UCSD-AML1 (cell line): Measurements from ENCODE around the gene DIP2B.
"Not testable (repeated sequence)": the region's sequence is repeated elsewhere in the genome, so short reads cannot be mapped to it uniquely, and the experiment has no call there.

ENCODE experiments used
- DNase-seq: peaks from one replicate; lab custom pipeline; 2025; ENCODE audit not compliant: unreplicated experiment; lab: John Stamatoyannopoulos, UW

Gene DIP2B

DNA sequence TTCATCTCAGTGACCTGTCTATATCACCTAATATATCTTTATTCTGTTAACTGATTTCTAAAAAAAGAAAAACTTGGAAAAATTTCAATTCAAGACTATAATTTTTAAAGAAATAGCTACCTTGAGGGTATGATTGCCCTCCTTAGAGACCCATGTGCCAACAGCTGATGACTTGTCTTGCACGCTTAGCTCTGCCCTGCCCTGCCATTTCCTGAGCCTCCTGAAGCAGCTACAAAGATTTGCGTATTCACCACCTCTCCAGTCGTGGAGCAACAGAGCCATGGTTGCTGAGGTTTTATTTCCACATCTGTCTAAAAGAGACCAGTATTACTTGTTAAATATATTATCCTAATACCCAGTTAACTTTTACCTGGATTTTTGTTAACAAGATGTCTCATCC is 167.4 kb downstream of the DIP2B start:
- DNase-seq, result no peak

DNA sequence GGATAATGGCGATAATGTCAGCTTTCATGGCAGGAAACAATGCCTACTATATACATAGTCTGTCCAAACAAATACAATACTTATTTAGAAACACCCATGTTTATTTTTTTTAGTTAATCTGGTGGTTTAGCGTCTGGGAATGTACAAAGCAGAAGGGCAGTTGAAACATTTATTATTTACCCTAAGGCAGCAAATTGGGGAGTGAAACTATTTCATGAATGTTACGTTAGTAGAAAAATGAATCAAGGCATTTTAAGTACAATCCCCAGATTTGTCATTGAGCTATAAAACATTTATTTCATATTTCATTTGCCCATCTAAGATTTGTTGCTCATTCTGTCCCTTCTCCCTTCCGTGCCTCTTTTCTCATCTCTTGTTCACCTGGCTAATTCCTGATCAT is 172.0 kb downstream of the DIP2B start:
- DNase-seq, result no peak

DNA sequence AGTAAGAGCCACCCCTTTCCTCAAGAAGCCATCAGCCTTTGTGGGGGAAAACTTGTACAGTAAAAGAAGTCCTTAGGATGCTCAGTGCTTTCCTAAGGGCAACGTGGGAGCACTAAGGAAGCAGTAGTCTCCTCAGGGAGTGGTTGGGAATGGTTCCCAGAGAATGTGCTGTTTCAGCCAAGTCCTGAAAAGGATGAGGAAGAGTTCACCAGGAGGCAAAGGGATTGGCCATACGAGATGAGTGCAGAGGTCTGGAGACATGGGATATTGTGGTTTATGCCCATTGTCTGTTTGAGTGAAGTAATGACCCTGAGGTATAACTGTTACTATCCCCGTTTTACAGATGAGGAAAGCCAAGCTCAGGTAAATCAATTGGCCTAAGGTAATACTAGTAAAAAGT is 173.1 kb downstream of the DIP2B start:
- no peak for DNase-seq

DNA sequence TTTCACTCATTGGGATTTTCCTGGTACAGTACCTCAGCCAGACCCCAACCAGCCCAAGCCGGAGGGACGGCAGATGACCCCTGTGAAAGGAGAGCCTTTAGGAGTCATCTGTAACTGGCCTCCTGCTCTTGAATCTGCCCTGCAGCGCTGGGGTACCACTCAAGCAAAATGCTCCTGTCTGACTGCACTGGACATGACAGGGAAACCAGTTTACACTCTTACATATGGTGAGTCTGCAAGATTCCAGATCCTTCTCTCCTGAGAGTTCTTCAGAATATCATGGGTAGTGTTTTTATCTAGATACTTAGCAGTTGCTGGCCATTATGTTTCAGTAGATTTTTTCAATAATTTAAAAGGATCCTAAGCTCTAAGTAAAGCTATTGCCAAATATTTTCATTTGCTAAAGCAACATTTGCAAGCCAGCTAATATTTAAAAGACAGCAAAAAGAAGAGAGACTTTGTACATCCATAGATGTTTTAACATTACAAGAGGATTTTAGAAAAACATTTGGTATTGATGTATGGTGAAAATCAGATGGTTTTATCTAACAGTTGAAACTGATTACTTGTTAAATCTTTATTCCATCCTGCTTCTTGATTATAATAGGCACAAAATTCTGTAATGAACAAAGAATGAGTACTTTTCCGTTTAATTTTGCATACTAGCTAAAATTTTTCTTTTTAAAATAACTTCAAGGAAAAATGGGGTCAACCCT is 174.0 kb downstream of the DIP2B start:
- DNase-seq, result no peak

DNA sequence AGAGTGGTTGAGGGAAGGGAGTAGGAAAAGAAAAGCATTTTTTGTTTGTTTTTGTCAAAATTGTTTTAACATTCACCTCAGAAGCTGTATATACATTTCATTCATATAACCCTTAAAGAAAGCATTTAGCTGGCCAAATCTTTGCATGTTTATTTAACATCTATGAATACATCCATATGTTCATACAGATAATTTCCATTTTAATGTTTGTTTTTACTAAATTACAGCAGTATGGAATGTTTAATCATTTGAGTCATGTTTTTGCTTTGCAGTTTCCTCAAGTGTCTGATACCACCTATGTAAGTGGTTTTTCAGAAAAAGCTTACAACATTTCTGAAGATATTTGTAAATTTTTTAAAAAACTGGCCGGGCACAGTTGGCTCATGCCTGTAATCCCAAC is 174.8 kb downstream of the DIP2B start:
- no peak for DNase-seq

DNA sequence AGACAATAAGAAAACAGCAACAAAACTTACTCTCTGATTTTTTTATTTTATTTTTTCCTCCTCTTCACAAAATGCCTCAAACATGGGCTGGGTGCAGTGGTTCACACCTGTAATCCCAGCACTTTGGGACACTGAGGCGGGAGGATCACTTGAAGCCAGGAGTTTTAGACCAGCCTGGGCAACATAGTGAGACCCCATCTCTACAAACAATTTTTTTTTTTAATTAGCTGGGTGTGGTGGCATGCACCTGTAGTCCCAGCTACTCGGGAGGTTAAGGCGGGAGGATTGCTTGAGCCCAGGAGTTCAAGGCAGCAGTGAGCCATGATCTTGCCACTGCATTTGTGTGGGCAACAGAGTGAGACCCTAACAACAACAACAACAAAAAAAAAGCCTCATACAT is 176.3 kb downstream of the DIP2B start:
- not testable (repeated sequence) for DNase-seq

DNA sequence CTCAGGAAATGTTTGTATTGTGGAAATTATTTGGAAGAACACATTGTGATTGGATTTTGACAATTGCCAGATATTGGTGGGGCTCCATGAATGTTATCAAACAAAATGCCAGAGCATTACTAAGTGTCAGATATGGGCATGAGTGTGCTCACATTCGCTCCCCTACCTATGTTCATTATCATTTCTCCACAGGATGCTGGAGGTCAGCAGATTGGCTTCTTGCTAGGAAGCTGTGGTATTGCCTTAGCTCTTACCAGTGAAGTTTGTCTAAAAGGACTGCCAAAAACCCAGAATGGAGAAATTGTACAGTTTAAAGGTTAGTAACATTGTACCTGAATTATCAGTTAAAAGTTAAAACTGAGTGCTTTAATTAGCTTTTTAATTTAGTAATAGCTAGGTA is 180.9 kb downstream of the DIP2B start:
- no peak for DNase-seq

DNA sequence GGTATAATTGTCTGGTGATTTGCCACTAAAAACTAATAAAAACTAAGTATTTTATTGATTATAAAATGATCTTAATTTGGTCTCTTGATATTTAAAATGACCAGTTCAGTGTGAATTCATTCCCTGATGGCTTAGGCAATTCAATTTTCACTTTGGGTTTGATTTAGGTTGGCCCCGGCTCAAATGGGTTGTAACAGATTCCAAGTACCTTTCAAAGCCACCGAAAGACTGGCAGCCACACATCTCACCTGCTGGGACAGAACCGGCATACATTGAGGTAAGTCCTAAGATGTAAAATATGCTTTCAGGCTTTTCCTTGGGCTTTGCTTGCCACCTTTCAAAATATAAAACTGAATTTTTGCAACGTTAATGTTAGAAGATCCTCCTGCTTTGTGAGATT is 181.6 kb downstream of the DIP2B start:
- no peak for DNase-seq

DNA sequence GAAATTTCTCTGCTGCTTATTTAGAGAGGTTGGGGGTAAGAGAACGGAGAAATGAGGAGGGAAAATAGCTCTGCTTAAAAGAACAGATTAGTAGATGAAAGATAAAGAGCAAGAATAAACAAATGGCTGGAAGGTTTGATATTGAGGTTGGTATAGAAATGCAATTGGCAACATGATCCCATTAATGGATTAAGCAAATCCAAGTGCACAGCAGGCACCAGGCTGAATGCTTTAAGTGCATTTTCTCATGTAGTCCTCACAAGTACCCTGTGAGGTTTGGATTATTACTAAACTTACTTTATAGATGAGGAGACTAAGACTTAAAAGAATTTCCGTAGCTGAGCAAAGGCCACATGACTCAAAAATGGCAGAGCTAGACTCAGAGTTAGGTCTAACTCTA is 182.2 kb downstream of the DIP2B start:
- no peak for DNase-seq

DNA sequence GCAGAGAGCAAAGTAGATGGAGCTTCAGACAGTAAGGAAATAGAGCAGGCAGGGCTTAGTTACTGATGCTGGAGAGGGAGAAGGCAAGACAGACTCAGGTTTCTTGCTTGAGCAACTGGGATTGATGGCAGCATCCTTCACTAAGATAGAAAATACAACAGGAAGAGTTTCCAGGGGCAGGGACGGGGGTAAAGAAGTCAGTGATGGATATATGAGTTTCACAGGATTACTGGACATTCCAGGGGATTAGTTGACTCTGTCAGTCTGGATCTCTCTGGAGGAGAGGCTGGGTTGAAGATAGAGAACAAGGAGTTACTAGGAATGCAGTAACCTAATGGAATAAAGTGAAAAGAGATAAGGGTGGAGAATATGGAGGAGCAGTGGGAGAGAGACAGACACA is 184.7 kb downstream of the DIP2B start:
- DNase-seq, result no peak

DNA sequence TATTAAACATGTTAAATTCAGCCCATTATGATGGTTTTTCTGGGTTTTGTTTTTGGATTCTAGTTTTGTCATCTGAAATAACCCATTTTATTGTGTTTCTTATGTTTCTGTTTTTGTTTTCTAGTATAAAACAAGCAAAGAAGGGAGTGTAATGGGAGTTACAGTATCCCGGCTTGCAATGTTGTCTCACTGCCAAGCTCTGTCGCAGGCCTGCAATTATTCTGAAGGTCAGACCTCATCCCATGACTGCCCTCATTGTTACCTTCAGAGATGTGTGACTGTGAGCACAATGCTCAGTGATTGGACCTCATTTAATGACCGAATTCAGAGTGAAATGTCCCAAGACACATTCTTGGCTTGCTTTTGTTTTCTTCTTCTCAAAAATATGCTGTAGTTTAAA is 186.1 kb downstream of the DIP2B start:
- DNase-seq, result no peak

DNA sequence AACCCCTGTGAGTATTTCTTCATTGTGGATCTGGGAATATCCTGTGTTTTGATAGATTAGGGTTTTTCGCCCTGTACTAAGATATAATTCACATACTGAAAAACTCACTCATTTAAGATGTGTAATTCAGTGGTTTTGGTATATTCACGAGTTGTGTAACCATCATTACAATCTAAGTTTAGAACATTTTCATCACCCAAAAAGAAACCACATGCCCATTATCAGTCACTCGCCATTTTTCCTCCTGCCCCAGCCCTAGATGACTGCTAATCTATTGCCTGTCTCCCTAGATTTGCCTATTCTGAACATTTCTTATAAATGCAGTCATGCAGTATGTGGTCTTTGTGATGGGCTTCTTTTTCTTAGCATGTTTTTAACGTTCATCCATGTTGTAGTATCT is 191.2 kb downstream of the DIP2B start:
- peak; percentile 11 for DNase-seq

DNA sequence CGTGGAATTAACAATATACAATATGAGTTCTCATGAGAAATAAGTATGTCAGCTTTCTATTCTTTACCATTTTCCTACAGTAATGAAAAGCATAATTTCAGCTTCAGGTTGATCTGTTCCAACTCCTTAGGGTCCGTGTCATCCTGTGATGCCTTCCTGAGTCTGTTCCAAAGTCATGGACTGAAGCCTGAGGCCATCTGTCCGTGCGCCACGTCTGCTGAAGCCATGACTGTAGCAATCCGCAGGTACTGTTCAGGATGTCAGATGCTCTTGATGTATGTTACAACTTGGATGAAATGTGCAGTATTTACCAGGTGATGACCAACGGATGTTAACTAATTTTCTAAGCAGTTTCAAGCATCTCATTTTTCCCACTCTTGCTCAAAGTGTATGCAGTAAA is 192.1 kb downstream of the DIP2B start:
- no peak for DNase-seq

DNA sequence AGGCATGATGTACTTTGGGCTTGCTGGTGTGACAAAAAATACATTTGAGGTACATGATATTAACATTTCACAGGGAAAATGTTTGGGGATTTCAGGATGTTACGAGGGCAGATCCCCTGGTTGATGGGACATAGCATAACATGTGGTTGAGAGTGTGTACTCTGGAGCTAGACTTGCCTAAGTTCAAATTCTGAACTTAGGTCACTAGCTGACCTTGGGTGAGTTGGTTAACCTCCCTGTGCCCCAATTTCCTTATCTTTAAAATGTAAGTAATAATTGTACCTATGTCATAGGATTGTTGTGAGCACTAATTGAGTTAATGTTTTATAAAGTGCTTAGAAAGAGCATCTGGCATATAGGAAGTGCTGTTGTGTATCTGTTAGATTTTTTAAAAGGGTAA is 194.4 kb downstream of the DIP2B start:
- DNase-seq, result no peak

DNA sequence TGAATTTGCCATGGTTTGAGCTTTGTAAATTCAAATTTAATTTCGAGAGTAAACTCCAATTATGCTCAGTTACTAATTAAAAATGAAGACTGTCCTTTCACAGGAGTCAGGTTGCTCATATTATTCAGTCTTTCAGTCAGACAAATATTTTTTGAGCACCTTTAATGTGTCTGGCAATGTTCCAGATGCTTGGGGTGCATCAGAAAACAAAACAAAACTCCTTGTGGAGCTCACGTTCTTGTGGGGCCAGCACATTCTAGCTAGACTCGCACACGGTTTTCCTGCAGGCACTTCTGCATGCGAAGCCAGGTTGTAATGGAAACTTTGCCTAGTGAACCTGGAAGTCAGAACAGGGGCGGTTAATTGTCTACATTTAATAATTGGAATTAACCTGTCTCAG is 195.2 kb downstream of the DIP2B start:
- no peak for DNase-seq

DNA sequence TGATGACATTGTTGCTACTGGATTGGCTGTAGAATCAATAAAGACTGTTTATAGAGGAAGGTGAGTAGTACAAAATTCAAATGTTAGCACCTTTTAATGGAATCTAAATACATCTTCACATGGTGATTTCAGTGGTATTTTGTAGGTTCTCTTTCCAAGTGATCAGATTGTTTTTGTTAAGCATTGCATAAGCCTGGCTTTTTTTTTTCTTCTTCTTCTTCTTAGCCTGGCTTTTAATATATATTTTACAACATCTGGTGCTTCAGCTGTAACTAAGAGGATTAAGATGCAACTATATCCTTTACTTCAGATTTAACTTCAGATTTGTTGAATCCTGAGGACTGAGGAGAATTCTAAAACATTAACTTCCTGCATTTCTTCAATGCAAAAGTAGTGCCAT is 201.8 kb downstream of the DIP2B start:
- DNase-seq, result no peak

DNA sequence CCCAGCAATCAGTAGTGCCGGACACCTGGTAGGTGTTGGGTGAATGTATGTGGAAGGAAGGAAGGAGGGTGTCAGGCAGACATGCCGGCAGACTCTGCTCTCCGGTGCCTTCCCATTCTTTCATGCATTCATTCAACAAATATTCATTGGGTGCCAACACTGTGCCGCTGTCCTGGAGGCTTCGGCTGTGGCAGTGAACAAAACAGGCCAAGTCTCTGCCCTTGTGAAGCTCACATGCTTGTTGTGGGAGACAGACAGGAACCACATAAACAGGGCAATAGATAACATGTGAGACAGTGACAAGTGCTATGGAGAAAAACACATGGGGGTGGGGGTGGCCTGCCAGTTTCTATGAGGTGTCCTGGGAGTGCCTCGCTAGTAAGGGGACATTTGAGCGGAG is 202.6 kb downstream of the DIP2B start:
- no peak for DNase-seq

DNA sequence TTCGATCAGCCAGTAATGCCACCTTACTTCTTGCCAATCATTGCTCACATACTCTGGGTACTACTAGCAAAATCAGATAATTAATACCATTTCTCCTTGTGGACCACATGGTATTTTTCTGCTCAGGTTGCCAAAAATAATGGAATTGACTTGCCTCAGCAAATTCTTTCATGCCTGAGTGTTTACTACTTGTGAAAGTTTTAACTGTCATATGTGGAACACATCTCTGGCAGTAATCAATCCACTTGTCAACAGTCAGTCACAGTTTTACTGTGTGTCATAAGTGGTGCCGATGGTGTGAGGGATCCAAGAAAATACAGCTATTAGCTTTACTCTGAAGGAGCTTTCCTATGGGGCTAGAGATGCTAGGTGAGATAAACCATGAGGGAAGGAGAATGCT is 203.8 kb downstream of the DIP2B start:
- DNase-seq, result no peak

DNA sequence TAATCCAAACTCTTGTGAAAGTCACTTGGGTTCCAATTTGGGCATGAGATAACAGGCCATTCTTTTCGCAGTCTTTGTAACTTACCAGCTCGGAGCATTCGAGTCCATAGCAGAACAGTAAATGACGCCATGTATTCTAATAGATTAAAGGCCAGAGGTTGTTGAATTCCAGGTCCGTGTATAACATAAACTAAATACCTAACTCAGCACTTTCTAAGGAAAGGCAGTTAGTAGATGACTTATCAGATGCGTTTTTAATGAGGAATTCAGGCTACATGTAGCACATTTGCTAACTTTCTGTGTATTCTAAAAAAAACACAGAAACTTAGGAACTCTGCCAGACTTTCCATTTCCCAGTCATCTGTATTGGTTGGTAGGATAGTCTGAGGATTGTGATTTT is 206.3 kb downstream of the DIP2B start:
- no peak for DNase-seq

DNA sequence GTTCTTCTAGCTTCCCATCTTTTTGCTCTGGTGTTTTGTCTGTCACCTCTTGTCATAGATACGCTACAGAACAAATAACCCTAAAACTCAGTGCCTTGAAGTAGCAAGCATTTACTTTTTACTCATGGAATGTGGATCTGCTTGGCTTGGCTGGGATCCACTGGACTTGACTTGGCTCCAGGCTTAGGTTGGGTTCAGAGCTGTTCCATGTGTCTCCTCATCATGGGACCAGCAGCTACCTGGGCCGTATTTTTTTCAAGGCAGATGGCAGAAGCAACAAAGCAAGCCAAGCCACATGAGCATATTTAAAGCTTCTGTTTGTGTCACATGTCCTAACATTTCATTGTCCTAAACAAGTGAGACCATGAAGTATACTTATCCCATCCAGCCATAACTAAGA is 210.4 kb downstream of the DIP2B start:
- no peak for DNase-seq

DNA sequence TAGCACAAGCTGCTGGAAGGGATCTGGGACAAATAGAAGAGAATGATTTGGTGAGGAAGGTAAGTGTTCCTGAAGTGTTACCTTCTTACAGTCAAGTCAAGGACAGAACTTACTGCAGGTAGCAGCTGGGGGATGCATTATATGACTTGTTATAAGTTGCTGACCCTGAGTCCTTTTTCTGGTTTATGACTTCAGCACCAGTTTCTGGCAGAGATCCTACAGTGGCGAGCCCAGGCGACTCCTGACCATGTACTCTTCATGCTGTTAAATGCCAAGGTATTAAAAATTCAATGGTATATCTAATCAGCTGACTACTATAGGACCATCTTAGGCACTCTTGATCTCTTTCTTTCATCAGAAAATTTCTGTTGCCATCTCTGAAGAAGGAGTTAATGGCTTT is 214.0 kb downstream of the DIP2B start:
- DNase-seq, result no peak

DNA sequence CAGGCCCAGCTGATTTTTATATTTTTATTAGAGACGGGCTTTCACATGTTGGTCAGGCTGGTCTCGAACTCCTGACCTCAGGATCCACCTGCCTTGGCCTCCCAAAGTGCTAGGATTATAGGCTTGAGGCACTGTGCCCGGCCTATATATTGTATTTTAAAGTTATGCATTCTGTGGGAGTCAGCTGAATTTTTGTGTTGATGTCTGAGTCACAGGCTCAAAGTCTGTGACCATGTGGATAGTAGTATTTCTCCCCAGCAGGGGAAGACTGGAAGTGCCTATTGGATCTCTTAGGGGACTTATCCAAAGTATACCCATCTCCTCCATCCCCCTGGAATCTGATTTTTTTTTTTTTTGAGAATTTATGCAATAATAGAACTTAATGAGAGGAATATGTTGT is 215.3 kb downstream of the DIP2B start:
- DNase-seq, result no peak

DNA sequence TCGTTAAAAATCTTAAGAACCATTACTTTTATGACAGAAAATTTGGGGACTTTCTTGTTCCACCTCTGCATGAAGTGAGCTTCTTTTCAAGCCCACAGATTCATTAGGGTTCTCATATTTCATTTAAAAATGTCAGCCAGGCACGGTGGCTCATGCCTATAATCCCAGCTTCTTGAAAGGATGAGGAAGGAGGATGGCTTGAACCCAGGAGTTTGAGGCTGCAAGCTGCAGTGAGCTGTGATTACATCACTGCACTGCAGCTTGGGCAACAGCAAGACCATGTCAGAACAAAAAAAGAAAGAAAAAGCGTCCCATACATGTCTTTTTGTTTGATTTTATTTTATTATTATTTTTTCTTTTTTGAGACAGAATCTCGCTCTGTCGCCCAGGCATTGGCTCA is 215.7 kb downstream of the DIP2B start:
- DNase-seq, result no peak

DNA sequence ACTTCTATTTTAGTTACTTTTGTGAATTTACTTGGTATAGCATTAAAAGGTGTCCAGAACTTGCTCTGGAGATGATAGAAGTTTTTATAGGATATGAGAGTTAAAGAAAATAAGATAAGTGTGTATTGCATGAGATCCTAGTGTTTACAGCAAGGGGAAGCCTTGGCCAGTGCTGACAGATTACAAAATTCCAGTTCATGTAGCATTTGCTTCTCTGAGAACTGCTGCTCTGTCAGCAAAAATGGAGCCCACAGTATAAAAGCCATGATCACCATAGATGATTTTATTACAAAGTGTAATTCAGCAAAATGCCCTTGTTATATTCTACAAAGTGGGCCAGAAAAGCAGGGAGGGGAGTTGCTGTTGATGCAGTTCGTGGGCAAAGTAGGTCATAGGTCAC is 219.1 kb downstream of the DIP2B start:
- no peak for DNase-seq
